GM12874 (cell line): ENCODE results near the gene SPATS2.

Experiments used
- TF ChIP-seq, protein P1 (sequence below): IDR thresholded peaks from 2 replicates; pipeline ENCODE4 v1.5.1; 2011; ENCODE audit warnings: low read depth, mild to moderate bottlenecking, control low read depth, low read length, moderate library complexity; ENCODE audit not compliant: insufficient read depth

The SPATS2 gene

DNA sequence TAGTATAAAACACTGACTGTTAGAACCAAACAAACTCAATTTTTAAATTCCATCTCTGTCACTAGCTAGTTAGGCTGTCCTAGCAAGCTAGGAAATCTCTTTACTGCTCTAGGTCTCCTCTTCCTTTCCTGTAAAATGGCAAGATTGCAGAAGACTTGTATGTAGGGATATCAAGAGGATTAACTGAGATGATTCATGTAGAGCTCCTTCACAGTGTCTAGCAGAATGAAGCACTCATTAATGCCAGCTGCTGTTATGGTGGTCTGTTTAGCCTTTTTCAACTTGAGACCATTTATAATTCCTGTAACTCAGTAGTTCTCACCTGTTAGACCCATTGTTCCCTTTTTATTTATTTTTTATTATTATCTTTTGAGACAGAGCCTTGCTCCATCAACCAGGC is 103.7 kb downstream of the SPATS2 start:
- TF ChIP-seq, protein P1, sequence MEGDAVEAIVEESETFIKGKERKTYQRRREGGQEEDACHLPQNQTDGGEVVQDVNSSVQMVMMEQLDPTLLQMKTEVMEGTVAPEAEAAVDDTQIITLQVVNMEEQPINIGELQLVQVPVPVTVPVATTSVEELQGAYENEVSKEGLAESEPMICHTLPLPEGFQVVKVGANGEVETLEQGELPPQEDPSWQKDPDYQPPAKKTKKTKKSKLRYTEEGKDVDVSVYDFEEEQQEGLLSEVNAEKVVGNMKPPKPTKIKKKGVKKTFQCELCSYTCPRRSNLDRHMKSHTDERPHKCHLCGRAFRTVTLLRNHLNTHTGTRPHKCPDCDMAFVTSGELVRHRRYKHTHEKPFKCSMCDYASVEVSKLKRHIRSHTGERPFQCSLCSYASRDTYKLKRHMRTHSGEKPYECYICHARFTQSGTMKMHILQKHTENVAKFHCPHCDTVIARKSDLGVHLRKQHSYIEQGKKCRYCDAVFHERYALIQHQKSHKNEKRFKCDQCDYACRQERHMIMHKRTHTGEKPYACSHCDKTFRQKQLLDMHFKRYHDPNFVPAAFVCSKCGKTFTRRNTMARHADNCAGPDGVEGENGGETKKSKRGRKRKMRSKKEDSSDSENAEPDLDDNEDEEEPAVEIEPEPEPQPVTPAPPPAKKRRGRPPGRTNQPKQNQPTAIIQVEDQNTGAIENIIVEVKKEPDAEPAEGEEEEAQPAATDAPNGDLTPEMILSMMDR = no peak

DNA sequence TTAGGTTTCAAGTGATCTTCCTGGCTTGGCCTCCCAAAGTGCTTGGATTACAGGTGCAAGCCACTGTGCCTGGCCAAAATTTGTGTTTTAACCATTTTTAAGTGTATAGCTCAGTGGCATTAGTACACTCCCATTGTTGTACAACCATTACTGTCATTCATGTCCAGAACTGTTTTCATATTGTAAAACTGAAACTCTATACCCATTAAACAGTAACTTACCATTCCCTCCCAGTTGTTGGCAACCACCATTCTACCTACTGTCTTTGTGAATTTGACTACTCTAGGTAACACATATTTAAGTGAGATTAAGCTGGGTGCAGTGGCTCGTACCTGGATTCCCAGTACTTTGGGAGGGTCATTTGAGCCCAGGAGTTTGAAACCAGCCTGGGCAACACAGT is 104.3 kb downstream of the SPATS2 start:
- TF ChIP-seq, protein P1 = no peak

DNA sequence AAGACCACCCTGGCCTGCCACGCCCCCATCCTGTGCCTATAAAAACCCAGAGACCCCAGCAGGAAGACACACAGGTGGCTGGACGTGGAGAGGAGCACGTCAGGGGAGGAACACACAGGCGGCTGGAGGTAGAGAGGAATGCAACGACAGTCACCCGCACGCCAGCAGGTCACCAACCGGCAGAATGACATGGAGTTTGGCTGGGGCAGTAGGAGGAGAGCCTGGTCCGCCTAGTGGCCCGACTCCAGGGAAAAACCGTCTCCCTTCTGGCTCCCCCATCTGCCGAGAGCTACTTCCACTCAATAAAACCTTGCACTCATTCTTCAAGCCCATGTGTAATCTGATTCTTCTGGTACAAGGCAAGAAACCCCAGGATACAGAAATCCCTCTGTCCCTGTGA is 108.8 kb downstream of the SPATS2 start:
- TF ChIP-seq, protein P1 = no peak

DNA sequence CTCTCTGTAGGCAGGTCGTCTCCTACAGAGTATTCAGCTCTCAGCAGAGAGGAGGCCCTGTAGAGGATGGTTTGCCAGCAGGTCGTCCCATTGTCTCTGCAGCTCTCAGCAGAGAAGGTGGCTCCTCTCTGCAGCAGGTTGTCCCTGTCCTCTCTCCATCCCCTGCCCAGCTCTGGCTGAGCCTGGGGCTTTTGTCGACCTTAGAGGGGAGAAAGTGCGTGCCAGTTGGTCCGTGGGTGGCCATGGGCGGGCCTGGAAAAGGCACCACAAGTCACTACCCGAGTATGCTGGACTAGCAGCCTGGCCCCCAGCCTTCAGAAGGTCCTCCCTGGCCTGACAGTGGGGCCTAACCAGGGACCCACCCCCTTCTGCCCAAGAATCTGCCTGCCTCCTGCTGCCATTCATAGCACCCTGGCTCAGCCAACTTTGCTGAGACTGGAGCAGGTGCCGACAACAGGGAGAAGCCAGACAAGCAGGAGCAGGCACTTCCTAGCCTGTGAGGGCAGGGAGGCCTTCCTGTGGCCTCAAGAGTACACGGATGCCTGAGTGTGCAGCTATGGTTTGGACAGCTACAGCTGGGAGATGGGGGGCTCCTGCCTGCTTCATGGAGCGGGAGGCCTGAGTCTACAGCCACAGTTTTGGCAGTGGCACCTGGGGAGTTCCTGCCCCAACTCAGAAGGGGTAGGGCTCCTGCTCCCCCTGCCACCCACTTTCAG is 111.8 kb downstream of the SPATS2 start:
- TF ChIP-seq, protein P1 = no peak

DNA sequence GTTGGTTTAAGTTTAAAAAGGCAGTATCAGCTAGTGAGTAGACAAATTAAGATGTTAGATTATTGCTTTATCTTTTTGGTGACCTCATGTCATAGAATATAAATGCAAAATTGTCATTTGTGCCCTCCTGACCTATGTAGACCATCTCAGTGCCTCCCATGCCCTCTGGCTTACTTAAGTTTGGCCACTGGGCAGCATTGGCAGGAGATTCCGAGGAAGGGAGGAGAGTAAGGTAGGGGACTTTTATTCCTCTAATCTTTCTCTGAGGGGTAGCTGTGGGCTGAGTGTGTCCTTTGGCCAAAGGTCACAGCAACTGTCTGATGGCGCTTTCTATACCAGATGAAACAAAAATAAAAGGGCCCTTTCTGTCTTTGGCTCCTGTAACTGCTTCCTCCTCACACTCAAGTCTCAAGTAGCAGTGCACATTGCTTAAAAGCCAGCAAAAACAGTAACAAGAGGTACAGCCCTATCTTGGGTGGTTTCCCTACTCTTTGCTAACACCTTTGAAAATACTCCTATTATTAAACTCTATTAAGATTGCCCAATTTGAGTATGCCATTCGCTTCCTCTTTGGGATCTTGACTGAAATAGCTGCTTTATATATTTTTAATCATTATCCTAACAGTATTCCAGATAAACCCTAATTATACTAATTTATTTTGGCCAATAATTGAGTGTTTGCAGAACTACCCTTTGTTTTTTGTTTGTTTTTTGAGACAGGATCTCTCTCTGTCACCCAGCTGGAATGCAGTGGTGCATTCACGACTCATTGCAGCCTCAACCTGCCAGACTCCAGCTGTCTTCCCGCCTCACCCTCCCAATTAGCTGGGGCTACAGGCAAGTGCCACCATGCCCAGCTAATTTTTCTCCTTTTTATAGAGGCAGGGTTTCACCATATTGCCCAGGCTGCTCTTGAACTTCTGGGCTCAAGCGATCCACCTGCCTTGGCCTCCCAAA is 115.1 kb downstream of the SPATS2 start:
- TF ChIP-seq, protein P1 = no peak

DNA sequence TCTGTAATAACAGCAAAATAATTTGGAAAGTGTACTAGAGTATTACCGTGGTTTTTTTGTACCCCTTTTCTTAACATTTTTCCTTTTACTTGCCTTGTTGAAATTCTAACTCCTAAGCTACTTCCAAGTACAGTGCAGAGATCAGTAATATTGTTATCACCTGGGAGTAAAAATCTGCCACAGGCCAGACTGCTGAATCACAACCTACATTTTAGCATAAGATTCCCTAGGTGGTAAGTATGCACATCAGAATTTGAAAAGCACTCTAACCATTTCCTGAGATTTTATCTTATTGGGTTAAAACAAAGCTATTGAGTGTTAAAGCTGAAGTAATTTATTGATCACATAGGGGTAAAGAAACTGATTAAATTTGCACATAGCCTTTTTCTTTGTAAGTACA is 116.4 kb downstream of the SPATS2 start:
- TF ChIP-seq, protein P1 = no peak

DNA sequence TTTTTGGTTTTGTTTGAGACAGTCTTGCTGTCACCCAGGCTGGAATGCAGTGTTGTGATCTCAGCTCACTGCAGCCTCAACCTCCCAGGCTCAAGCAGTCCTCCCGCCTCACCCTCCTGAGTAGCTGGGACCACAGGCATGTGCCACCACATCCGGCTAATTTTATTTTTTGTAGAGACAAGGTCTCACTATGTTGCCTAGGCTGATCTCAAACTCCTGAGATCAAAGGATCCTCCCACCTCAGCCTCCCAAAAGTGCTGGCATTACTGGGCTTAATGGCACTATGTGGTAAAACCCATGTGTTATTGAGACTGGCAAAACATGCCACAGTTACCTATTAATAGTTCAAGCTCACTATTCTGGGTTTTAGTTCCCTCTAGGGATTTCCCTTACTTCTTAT is 120.3 kb downstream of the SPATS2 start:
- TF ChIP-seq, protein P1 = no peak
